GM19455 (cell line): ENCODE results near the gene GPR34.
"Not testable (repeated sequence)": the region's sequence is repeated elsewhere in the genome, so short reads cannot be mapped to it uniquely, and the experiment has no call there.

ENCODE experiments used
- ATAC-seq: cut with Tn5 transposase; IDR thresholded peaks from one replicate; pipeline ENCODE4 v1.9.1; 2021; ENCODE audit not compliant: unreplicated experiment

The GPR34 gene, protein sequence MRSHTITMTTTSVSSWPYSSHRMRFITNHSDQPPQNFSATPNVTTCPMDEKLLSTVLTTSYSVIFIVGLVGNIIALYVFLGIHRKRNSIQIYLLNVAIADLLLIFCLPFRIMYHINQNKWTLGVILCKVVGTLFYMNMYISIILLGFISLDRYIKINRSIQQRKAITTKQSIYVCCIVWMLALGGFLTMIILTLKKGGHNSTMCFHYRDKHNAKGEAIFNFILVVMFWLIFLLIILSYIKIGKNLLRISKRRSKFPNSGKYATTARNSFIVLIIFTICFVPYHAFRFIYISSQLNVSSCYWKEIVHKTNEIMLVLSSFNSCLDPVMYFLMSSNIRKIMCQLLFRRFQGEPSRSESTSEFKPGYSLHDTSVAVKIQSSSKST

DNA sequence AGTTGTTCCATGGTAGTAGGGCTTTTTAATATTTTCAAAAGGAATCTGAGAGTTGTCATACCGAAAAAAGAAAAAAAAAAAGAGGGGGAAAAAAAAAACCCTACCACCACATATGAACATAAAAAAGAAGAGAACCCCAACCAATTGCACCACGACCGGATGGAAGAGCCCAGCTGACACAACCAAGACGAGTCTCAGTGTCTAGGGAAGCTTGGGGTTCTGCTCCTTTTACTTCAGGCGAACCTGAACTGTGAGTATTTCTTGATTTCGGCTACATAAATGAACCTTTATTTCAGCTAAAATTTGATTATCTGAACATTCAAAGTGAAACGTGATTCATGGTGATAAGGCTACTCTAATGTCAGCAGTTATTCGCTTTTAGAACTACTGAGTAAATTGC is at the start of gene GPR34:
GPR34 (plus strand) TSS at position 139 of the 400 bp plus-strand sequence. CDS start 6,661 bp downstream, outside the sequence.
- ATAC-seq = no peak

DNA sequence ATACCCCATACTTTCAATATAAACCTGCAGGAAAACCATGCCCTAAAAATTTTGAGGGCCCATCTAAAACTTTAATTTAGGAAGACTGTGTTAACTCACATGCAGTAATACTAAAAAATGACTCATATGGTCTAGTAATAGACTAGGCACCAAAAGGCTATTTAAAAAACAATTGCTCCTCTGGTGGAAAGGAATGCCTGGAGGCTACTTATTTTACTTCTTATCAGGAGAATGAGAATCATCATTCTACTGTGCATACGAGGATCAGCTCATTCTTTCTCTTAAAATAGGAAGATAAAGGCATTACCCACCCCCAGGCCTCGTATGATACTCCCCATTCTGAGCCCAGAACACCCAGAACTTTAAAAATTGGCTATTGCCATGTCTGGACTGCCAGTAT is 42.6 kb upstream of the GPR34 start:
- not testable (repeated sequence) for ATAC-seq

DNA sequence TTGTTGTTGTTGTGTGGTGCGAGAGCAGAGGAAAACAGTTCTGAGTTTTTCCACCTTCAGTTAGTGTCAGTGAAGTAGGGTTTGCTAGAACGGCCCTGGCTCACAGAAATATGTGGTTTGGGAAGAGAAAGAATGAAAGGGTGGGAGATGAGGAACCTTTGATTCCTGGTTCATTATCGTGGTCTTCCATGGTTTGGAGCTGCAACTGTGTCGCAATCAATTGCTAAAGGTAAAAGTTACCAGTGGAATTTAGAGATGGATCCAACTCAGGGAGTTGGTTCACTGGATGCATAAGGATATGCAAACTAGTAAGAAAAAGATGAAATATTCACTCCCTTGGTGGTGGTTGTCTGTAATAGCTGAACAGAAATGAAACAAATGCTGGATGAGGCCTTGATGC is 35.6 kb upstream of the GPR34 start:
- ATAC-seq = no peak

DNA sequence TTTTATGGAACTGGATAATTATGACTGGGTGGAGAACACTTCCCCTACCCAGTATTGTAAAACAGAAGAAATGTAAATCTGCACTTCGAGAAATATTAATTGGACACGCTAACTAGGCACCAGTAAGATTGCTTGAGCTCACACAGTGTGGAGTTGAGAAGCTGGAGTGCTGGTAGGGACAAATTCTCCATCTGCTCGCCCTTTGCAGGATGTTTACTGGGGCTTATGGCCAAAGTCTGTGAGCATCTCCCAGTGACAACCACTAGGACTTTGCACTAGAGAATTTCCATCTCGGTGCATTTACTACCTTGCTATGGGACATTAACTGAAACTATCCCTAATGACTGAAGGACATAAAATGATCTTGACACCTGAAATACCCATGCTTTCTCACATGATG is 33.7 kb upstream of the GPR34 start:
- no peak for ATAC-seq

DNA sequence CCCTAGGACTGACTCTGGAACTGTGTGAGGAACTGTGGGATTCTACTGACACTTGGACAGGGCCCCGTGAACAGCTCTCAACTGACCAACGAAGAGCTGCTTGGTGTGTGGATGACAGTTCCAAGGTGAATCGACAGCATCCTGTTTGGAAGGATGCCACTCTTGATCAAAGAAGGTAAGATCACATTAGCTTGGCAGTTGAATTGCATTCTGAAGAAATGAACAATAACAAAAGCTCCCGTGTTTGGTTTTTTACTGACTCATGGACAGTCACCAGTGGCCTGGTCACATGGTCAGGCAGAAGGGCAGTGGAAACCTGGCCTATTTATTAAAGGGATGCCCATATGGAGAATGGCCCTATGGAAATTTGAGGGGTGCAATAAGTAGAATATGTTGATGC is 33.1 kb upstream of the GPR34 start:
- ATAC-seq = no peak

DNA sequence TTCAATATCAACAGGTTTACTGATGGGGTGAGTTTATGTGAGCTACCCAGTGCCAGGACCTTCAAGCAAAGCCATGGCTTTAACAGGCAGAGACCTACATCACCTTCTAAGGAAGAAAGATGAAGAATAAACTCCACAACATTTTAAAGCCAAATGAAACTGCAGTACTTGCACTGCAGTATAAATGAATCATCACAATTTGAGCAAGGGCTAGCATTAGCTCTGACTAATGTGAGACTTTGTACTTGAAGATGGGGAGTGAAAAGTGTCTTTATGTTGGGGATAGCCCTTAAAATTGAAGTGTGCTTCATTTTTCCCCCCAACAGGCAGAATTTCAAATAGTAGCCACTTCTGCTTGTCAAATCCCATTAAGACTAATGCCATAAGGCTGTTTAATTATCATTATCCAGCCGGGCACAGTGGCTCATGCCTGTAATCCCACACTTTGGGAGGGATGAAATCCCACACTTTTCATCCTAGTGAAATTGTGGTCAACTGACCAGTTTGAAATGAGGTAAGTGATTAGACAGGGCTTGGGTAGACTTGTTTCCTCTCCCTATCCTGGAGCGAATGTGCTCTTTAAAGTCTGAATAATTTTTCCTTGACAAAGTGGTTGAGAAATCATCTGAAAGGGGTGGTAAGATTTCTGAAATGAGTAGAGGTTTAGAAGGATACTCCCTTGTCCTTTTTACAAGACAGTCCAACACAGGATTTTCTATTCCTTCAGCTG is 27.2 kb upstream of the GPR34 start:
- ATAC-seq = no peak

DNA sequence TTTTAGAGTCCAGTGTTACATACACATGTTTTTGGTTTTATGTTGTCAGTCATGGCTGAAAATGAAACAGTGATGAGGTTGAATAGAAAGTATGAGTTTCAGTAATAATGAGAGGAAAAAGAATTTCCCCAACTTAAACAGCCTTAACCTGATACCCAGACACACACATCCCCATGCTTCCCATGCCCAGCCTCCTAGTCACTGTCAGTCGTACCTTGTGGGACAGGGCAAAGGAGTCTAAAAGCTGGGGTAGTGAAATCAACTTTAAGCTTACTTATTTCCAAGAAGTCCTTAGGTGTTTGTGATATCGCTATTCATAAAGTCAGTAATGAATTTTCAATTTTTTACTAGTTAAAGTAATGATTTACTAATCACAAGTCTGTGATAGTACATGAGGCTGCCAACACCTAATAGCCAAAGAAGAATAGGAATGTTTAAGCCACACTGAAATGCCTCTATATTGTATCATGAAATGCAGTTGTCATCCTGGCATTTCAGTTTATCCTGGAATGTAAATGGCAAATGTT is 24.3 kb upstream of the GPR34 start:
- ATAC-seq = peak; percentile 88

DNA sequence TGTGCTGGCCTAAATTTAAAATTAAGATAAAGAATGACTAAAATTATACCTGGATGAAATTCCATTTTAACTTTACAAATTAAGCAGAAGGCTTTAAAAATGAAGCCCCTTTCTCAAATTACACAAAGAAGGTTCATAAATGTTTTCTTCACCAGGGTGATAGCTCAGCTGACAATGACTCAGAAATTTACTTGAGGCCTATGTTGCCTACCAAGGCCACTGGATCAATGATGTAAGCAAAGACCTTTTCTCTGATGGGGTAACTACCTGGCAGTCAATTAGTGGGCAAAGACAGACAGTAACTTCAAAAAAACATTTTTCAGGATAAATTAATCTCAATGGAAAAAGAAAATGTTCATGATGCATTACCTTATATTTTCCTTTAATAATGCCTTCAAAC is 23.9 kb upstream of the GPR34 start:
- no peak for ATAC-seq

DNA sequence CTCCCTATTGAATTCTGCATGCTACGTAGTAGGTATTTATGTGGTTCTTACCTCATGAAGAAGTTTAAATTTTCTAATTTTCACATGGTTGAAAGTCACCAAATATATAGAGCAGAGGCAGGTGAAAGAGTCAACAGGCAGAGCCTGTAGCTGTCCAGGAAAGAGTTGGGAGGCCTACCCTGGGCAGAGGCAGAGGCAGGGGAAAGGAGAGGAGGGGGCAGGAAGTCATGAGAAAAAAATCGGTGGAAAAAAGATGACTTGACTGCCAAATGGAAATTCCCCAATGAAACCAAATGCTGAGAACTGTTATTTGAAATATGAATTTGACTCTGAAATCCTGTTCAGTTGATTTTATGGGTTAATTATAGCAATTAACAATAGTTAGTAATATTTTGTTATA is 23.1 kb upstream of the GPR34 start:
- ATAC-seq = no peak

DNA sequence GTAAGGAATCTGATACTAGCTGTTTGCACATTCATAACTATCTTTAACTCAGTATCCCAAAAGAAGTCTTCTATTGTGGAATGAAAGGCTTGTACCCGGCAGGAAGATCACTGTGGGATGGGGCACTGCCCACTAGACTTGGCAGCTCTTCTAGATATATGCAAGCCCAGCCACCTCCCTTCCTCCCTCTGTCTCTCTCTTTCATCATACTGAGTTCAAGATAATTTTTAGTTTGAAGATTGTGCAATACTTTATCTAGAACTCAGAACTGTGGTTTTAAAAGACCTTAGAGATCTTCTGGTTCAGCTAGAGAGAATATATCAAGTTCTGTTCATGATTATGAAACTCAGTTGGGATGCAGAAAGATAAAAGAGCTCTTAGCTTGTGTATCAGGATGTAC is 22.5 kb upstream of the GPR34 start:
- no peak for ATAC-seq

DNA sequence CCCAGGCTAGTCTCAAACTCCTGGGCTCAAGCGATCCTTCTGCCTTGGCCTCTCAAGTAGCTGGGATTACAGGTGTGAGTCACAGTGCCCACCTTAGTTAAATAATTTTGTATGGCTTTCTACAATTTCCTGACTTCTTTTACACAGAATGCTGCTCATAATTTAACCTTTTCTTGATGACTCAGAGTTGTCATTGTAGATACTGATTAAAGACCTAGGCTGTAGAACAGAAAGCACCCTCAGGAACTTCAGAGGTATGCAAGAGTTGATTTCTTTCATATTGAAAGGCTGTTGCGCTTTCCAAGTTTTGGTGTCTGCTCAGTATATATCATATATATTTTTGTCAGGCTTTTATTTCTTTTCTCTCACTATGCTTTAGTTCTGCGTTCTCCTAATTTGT is 21.1 kb upstream of the GPR34 start:
- ATAC-seq = no peak

DNA sequence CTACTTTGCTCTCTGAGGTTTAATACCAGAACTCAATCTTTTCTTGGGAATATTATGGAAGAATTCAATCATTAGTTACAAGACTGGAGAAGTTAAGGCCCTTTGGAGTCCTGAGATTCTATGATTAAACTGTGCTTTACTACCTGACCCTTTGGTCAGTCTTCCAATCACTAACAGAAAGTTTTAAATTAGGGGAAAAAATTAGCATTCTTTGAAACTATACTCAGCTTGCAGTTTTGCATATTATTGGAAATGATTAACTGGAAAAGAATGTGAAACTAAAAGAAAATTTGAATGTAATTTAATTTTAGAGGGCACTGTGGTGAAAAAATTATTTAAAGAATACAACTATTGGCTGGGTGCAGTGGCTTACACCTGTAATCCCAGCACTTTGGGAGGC is 18.7 kb upstream of the GPR34 start:
- no peak for ATAC-seq

DNA sequence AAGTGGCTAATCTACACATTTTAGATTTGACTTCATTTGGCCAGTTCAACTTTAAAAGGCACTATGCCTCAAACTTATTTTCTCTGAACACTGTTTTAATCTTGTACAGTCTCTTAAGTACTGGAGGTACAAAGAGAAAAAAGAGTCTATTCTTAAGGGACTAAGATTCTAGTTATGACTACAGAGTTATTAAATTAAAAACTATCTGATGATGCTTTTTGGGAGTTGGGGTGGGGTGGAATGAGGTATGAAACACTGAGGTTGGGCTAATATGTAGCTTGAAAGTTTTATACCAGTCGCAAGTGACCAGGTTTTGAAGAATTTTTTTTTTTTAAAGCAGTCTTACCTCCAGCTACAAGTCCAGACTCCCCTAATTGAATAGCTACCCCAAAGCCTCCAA is 17.7 kb upstream of the GPR34 start:
- ATAC-seq = no peak

DNA sequence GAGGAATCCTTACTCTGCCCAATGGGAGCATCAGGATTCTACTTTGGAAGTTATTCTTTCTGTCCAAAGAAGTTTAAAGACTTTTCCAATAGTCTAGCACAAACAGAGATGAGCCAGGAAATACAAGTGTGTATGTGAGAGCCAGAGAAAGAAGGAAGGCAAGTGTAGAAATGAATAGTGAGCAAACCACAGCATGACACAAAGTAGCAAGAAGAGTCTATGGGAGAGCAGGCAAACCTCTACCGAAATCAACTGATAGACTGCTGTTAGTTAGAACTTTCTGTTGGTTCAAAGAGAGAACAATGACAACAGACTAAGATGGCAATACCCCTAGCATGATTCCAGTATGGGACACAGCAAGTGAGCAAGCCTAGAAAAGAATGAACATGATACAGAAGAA is 16.1 kb upstream of the GPR34 start:
- no peak for ATAC-seq

DNA sequence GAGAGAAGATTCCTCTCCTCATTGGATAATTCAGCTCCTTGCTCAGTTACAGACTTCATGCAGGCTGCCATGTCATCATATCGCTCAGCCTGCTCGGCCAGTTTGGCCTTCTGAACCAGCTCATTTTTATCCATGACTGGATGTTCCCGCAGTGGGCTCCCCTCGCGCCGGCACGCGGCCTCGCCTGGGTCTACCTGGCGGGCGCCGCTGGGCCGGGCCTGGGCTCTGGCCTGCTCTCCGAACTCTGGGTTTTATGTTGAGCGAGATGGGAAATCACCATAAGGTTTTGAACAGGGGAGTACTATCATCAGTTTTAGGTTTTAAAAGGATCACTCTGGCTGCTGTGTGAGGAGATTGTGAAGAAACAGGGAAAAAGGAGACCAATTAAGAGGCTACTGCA is 12.4 kb upstream of the GPR34 start:
- ATAC-seq = not testable (repeated sequence)

DNA sequence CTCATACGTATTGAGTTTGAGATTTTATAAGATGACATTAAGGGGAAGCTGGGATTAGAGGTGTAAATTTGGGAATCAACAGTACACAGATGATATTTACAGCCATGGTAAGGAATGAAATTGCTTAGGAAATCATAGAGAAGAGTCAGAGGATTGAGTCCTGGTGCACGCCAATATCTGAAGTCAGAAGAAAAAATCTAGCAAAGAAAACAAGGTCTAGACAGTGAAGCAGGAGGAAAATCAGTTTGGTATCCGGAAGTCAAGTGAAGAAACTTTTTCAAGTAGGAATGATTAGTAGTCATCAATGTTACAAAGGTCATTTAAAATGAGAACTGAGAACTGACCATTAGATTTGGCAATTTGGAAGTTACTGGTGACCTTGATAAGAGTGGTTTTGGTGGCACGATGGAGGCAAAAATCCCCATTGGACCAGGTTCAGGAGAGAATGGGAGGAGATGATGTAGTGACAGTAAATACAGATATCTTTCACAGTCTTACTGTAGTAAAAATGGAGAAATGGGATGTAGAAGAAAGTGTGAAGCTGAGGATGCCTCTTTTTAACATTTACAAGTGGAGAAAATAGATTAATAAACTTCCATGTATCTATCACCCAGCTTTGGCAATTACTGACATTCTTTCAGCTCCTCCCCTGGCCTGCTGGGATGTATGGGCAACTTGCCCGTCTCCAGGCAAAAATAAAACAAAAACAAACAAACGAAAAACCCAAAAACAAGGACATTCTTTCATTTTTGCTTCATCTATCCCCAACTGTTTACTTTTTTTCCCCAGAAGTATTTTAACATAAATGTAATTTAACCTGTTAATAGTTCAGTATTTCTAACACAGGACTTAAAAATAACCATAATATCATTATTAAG is 11.4 kb upstream of the GPR34 start:
- ATAC-seq = no peak

DNA sequence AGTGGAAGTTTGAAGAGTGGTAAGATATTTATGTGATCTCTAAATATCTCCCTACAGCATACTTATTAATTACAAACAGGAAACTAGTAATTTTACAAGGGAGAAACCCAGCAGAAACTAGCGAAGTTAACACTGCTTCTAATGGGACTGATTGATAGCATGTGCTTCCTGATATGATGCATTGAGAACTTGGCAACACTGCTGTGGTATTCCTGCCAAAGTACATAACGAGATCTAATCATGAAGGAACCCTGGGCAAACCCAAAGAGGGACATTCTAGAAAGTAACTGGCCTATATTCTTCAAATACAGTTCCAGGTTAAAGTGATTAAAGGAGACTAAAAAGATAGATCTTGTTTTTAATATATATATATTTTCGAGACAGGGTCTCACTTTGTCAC is 4.6 kb upstream of the GPR34 start:
- no peak for ATAC-seq

DNA sequence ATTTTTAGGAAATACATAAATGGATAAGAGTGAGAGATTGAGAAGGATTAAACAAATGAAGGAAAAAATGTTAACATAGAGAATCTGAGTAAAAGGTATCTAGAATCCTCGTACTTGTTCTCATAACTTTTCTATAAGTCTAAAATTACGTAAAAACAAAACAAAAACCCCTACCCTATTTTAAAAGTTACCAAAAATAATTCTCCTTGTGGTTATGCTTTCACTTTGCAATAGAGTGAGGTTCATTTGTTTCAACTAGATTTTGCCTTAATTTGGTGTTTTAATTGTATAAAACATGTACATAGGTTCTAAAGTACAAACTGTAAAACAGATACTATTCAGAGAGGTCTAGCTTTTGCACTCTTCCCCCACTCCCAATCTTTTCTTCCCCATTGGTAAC is 3.8 kb upstream of the GPR34 start:
- no peak for ATAC-seq

DNA sequence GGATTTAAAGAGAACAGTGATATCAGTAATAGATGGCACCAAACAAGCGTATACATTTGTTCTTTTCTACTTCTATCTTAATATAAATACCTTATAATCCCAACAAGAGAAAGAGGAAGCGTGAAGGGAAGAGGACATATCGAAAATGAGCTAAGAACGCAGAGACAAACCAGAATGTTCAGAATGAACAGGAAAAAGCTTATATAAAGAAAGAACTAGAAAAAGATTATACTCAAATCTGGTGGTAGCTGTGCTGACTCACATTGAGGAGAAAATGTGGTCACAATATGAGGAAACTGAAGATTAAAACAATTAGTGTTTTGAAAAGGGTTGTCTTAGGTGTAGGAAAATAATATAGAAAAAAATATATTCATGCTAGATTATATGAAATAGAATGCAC is 2.0 kb upstream of the GPR34 start:
- no peak for ATAC-seq

DNA sequence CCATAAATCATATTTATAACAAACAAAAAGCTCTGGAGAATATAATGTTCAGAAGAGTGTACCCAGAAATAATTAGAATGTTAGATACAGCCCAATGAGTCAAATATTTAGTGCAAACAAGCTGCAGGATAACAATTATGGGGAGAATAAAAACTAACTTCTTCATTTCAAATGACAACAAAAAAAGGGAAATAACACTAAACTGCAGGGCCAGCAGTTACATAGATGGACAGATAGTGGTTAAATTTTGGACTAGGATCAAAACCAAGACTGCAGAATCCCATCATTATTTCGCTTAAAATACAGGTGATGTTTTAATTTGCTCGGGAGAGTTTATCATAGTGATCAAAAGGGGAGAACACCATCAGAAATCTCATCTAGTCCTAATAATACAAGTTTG is 617 bp upstream of the GPR34 start:
- ATAC-seq = no peak

DNA sequence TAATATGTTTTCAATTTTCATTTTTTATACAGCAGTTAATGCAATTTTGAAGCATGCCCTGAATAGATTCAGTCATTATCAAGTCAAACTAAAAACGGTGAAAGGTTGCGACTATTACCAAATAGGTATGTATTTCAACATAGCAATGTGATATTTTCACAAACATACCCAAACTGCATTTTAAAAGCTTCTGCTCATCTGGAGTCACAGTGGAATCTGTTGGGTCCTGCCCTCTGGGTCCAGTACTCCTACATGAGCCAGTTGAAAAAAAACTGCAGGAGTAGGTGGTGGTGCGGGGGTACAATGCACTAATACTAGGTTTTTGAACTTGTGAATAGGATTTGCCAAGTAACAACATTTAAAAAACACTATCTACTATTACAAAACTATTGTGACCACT is 938 bp downstream of the GPR34 start:
- no peak for ATAC-seq
